Measurements from ENCODE around the gene NOP9. TPM values are rescaled to one million over a fixed set of nuclear protein-coding genes. Genes with fewer than 3 reads are reported as not detected.

Gene NOP9
- total and polyA plus RNA-seq, 7 donors = 7.8 to 29.0 (median 14.6) TPM

DNA sequence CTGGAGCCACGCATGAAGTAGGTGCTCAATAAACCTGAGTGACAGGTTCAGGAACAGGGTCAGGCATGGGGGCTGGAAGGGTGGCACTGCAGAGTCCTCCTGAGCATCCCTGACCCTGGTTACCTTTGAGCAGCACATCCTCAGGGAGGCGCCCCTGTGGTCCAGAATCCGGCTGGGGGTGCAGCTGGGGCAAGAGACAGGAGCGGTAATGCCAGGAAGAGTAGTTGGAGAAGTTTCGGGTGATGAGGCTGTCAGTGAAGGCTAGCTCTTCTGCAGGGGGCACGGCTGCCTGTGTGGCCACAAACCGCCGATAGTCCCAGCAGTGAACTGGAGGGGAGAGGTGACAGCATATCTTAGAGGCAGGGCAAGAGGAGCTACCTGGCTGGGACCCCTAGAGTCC lies 30.3 kb upstream of the NOP9 start:
- peaks cover 0 to 10% (median 7%) of the 10 kb centered on the region in 4 donors for H3K4me1 ChIP-seq
- 96% methylated on average over 8 of the region's 8 CpGs for WGBS, 2 donors
- no peaks in the 10 kb centered on the region for H3K9me3 ChIP-seq
- TF ChIP-seq, protein P1, sequence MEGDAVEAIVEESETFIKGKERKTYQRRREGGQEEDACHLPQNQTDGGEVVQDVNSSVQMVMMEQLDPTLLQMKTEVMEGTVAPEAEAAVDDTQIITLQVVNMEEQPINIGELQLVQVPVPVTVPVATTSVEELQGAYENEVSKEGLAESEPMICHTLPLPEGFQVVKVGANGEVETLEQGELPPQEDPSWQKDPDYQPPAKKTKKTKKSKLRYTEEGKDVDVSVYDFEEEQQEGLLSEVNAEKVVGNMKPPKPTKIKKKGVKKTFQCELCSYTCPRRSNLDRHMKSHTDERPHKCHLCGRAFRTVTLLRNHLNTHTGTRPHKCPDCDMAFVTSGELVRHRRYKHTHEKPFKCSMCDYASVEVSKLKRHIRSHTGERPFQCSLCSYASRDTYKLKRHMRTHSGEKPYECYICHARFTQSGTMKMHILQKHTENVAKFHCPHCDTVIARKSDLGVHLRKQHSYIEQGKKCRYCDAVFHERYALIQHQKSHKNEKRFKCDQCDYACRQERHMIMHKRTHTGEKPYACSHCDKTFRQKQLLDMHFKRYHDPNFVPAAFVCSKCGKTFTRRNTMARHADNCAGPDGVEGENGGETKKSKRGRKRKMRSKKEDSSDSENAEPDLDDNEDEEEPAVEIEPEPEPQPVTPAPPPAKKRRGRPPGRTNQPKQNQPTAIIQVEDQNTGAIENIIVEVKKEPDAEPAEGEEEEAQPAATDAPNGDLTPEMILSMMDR (IDR thresholded peaks at IDR 0.05) = no peak
- no peak for TF ChIP-seq POLR2AphosphoS5 (IDR thresholded peaks at IDR 0.05)
- no peak for TF ChIP-seq EP300 (IDR thresholded peaks at IDR 0.05)
- no peak for TF ChIP-seq POLR2A (IDR thresholded peaks at IDR 0.05)
- DNase-seq = no peak
- intact Hi-C loops (cut with DNase I) = no loop called here
- H3K4me3 ChIP-seq = no peak overlapping the region
- no peak overlapping the region for H3K27ac ChIP-seq
- H3K36me3 ChIP-seq = peaks cover 0 to 39% (median 0%) of the 10 kb centered on the region in 4 donors
- H3K27me3 ChIP-seq = no peaks in the 10 kb centered on the region

DNA sequence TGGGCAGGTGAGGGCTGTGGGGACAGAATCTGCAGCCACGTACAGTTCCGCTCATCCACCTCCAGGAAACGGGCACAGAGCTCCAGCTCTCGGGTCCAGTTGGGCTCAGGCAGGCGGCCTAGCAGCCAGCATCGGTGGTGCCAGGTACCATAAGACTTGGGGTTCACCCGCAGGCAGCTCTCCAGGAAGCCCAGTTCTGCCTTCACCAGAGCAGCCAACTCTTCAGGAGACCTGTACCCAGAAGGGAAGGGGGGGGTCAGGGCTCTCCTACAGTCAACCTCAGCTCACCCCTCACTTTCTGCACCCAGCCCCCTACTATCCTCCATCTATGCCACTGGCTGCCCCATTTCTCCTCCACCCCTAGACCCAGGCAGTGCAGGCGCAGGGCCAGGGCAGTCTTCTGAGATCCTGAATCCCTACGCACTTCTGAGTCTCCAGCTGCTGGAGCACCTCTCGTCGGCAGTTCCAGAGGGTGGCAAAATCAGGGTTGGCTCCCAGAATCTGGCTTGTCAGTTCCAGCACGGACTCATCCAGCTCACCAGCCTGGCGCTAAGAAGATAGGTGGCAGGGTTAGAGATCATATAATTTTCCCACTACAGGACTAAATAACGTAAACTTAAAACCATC lies 29.6 kb upstream of the NOP9 start:
- H3K4me3 ChIP-seq = no peak overlapping the region
- peaks cover 0 to 10% (median 7%) of the 10 kb centered on the region in 4 donors for H3K4me1 ChIP-seq
- 96 to 97% methylated on average over 14 of the region's 14 CpGs for WGBS, 2 donors
- DNase-seq = no peak
- TF ChIP-seq, protein P1 (IDR thresholded peaks at IDR 0.05) = no peak
- TF ChIP-seq POLR2AphosphoS5 (IDR thresholded peaks at IDR 0.05) (no peak), POLR2A (IDR thresholded peaks at IDR 0.05) (no peak), EP300 (IDR thresholded peaks at IDR 0.05) (no peak)
- H3K36me3 ChIP-seq = peaks cover 0 to 39% (median 0%) of the 10 kb centered on the region in 4 donors
- no peaks in the 10 kb centered on the region for H3K9me3 ChIP-seq
- H3K27ac ChIP-seq = no peak overlapping the region
- intact Hi-C loops (cut with DNase I) = no loop called here
- no peaks in the 10 kb centered on the region for H3K27me3 ChIP-seq

DNA sequence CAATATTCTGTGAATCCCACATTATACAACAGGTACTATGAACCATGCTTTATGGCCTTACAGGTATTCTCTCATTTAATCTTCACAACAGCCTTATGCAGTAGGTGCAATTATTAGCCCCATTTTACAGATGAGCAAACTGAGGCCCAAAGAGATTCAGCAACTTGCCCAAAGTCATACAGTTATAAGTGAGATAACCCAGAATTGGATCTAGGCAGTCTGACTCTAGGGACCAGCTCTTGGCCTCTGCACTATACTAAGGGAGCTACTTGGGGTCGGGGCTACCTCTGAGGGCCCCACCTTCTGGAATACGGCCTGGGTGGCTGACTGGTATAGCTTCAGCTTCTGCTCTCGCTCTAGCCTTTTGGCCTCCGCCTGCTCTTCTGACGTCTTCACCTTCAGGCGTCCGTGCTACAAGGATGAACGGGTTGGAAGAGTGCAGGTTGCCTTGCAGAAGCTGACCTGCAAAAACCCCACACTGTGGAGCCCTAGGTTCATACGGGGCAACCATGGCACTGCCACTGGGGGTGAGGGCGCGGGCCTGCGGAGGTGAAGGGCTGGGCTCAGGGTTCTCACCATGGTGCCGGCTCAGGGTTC lies 29.0 kb upstream of the NOP9 start:
- intact Hi-C loops (cut with DNase I) = loop anchor here (1.0 kb wide), 1 partner anchor 27 kb away; no protein-coding TSS in a partner anchor
- Histone ChIP-seq H3K4me3 (peak overlapping the region; percentile 75 to 96 (median 82)), H3K4me1 (peaks cover 0 to 10% (median 7%) of the 10 kb centered on the region in 4 donors), H3K9me3 (no peaks in the 10 kb centered on the region), H3K36me3 (peaks cover 0 to 36% (median 0%) of the 10 kb centered on the region in 4 donors), H3K27ac (peak overlapping the region; percentile 94 to 99 (median 96)), H3K27me3 (no peaks in the 10 kb centered on the region)
- no peak for DNase-seq
- TF ChIP-seq, protein P1 (IDR thresholded peaks at IDR 0.05) = no peak
- TF ChIP-seq EP300 (IDR thresholded peaks at IDR 0.05) = no peak
- TF ChIP-seq POLR2A (IDR thresholded peaks at IDR 0.05) = no peak
- no peak for TF ChIP-seq POLR2AphosphoS5 (IDR thresholded peaks at IDR 0.05)
- WGBS, 2 donors = 6 to 14% methylated on average over 13 of the region's 13 CpGs

DNA sequence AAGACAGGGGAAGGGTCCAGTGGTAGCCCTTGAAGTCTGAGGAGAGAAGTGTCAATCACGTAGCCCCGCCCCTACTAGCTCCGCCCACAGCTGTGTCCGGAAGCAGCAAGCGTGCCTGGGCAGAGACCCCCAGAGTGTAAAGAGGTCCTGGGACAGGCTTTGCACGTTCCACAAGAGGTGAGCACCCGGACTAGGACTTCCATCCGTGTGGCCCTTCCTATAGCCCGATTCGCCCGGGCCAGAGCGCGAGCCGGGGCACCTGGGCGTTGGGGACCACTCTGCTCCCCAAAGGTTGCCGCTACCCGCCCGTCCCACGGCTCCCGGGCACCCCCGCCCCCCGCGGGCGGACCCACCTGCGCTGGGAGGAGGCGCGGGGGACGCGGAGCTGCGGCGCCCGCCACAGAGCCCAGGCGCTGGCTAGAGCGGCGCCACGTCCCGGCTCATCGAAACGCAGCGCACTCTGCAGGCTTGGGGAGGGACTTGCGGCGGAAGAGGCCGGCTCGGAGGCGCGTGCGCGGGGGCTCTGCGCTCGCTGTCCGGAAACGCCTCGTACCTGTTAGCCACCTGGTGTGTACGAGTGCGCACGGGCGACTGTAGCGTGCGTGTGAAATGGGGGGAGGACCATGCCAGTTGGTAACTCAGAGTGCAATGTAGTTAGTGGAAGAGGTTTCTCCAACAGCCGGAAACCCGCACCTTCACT lies 28.4 kb upstream of the NOP9 start, which contains the start of gene RABGGTA:
TSS of gene RABGGTA (minus strand) at position 464 of the 700 bp plus-strand sequence. CDS start 482 bp downstream, outside the sequence.
- Histone ChIP-seq H3K27ac (peak within 1 kb of the TSS; percentile 94 to 99 (median 96)), H3K36me3 (peaks cover 0 to 29% (median 0%) of the 10 kb centered on the region in 4 donors), H3K27me3 (no peaks in the 10 kb centered on the region), H3K4me1 (peaks cover 0 to 10% (median 7%) of the 10 kb centered on the region in 4 donors), H3K4me3 (peak within 1 kb of the TSS; percentile 75 to 96 (median 82)), H3K9me3 (no peaks in the 10 kb centered on the region)
- WGBS, 2 donors = 0 to 1% methylated on average over 61 of the region's 61 CpGs
- DNase-seq = peak; percentile 91
- TF ChIP-seq EP300 (IDR thresholded peaks at IDR 0.05) (no peak), POLR2A (IDR thresholded peaks at IDR 0.05) (peak; percentile 15 to 31), POLR2AphosphoS5 (IDR thresholded peaks at IDR 0.05) (peak; percentile 23 to 73 (median 60))
- TF ChIP-seq, protein P1 (IDR thresholded peaks at IDR 0.05) = peak; percentile 33 to 78 (median 43)
- intact Hi-C loops (cut with DNase I) = loop anchor here (1.0 kb wide), 1 partner anchor 28 kb away; no protein-coding TSS in a partner anchor

Measured in sigmoid colon (tissue), 7 donors.